Umbilical cord (tissue), 2 donors: ENCODE data around the gene NPIPA3. TPM values are rescaled to one million over a fixed set of nuclear protein-coding genes. Genes with fewer than 3 reads are reported as not detected.
"Not testable (repeated sequence)": the region's sequence is repeated elsewhere in the genome, so short reads cannot be mapped to it uniquely, and the experiment has no call there.

Source experiments
- DNase-seq: peaks from one replicate; pipeline ENCODE4 v3.0.0-alpha.2; 2015; ENCODE audit warnings: low spot score
- total RNA-seq: library from RNA; depleted of rRNA; stranded (reverse); fragments of >200 nt; gene quantifications from one replicate; pipeline ENCODE4 v1.2.3, GENCODE V29; 2014; ENCODE audit warnings: low replicate concordance; ENCODE audit not compliant: insufficient read depth

Gene NPIPA3
- total RNA-seq: 0.96 TPM

DNA sequence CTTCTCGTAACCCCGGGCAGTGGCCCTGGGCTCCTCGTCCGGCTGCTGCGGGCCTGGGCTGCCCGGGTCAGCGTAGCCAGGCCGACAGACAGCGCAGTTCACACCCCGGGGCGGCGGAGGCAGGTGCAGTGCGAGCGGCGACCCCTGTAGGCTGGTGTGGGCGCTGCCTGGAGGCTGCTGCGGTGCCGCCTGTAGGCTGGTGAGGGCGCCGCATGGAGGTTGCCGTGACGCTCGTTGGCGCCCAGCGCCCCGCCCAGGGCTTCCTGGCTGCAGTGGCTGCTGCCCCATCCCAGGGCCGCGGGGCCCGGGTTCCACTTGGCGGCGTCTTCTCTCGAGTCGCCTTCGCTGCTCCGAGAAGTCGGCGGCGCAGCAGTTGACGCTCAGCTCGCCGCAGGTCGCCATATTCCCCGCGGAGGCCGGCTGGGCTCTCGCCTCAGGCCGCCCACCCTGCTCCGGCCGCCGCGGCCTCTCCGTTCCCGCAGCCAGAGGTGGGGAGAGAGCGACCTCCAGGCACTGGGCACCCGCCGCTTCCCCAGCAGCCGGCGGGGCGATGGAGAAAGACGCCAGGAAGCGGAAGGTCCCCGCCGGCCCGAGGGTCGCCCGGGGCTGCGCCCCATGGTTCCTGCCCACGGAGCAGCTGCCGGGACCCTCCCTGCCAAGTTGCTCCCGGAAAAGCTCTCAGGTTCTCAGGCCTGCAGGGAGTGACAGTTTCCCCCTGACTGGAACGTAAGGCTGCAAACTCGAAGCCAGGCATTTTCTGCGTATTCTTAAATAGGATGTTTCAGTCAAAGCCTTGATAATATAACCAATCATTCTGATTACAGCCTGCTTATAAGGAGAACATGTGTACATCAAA, at the start of gene NPIPA3:
NPIPA3 (plus strand) TSS at position 256 of the 856 bp plus-strand sequence. CDS start 5,533 bp downstream, outside the sequence.
- DNase-seq: not testable (repeated sequence)

DNA sequence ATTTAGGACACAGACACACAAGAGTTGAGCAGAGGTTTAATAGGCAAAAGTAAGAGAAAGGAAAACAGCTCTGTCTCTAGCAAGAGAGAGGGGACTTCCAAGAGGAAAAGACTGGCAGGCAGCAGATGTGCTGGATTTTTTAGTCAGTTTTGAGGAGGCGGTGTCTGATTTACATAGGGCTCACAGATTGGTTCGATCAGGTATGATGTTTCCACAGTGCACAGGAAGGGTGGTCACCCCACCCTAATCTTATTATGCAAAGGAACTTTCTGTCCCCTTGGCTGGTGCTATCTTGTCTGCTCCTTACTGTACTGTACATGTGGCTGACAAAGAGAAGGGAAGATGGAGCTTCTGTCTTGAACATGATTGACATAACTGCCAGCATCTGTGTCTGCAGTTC, 45.1 kb upstream of the NPIPA3 start:
- no peak for DNase-seq

GRCh38 chr16:14667347-14668266, 35.6 kb upstream of the NPIPA3 start:
- no peak for DNase-seq

DNA sequence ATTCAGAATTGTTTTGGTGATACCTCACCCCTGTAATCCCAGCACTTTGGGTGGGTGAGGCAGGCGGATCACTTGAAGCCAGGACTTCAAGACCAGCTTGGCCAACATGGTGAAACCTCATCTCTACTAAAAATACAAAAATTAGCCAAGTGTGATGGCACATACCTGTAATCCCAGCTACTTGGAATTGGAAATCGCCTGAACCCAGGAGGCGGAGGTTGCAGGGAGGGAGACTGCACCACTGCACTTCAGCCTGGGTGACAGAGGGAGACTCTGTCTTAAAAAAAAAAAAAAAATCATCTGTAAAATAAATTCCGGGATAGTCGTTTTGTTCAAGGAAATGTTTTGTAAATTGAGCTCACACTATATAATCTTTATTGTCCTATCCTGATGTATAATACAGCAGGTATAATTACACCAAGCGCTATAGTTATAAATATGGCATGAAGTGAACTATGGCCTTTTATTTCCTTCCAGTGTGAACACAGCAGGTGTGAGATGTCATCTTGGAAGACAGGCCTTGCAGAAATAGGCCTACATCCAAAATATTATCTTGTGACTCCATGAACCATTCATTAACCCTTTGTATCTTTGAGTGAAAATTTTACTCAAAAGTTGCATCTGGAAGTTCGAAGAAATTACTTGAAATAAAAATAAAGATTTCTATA, 34.5 kb upstream of the NPIPA3 start:
- DNase-seq: no peak

DNA sequence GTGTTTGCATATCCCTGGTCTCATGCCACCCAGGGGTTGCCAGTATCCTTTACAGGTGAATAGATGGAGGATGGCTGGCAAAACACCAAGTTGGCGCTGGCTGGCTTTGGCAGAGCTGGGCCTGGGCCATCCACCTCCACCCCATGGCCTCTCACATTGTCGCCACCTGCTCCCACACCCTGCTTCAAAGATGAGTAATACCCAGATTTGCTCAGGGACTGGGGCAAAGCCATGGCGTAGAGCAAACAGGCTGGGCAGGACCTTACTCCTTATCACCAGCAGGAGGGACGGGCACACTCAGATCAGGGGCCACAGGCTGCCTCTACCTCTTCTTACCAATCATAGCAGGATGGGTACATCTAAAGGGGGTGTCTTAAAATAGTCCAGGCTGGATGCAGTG, 33.4 kb upstream of the NPIPA3 start:
- no peak for DNase-seq

- no peak for DNase-seq
These were observed 30.7 kb upstream of the NPIPA3 start for GRCh38 chr16:14672403-14672971.

GRCh38 chr16:14676633-14677032, 26.6 kb upstream of the NPIPA3 start:
- DNase-seq: no peak

GRCh38 chr16:14677627-14678026, 25.6 kb upstream of the NPIPA3 start:
- DNase-seq: no peak

GRCh38 chr16:14678748-14679497, 24.3 kb upstream of the NPIPA3 start:
- DNase-seq: no peak

GRCh38 chr16:14680396-14680795, 22.8 kb upstream of the NPIPA3 start:
- DNase-seq: not testable (repeated sequence)

DNA sequence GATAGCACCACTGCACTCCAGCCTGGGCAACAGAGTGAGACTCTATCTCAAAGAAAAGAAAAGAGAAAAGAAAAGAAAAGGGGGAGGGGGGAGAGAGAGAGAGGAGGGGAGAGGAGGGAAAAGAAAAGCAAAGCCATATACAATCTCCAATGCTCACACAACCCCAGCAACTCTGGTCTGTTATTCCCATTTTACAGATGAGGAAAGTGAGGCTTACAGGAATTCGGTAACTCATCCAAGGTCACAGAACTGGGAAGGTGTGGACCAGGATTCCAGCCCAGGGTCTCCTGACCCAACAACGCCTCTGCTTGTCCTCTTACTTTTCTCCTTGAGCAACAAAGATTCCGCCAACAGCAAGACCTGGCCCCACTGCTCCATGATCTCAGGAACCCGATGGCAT, 22.1 kb upstream of the NPIPA3 start:
- DNase-seq: no peak

DNA sequence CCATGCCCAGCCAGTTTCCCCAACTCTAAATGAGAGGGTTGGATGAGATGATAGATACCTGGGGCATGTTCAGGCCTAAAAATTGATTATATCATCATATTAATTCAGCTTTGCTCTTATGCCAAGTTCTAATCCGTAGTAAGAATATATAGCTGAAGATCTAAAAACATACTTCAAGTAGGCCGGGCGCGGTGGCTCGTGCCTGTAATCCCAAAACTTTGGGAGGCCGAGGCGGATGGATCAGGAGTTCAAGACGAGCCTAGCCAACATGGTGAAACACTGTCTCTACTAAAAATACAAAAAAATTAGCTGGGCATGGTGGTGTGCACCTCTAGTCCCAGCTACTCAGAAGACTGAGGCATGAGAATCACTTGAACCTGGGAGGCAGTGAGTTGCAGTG, 21.1 kb upstream of the NPIPA3 start:
- DNase-seq: no peak

- DNase-seq: peak; percentile 5
These were observed 17.1 kb upstream of the NPIPA3 start for GRCh38 chr16:14685870-14686793.

DNA sequence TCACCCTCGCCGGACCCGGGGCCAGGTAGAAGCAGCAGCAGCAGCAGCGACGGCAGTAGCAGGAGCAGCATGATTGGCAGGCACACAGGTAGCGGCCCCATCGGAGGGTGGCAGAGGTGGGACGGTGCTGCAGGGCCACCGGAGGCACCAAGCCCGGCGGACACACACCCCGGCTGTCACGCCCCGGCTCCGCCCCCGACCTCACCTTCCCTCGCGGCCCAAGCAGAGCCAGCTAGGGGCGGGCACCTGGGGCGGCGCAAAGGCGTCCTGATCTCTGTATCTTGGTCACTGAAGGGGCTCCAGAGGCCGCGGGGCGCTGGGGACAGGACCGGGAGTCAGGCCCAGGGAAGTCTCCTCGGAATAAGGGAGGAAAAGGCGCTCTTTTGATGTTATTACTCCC, 9.1 kb upstream of the NPIPA3 start, which contains the start of gene PLA2G10:
PLA2G10 (minus strand) TSS at position 180 of the 400 bp plus-strand sequence; CDS start at position 101, 79 bp downstream.
- DNase-seq: not testable (repeated sequence)

DNA sequence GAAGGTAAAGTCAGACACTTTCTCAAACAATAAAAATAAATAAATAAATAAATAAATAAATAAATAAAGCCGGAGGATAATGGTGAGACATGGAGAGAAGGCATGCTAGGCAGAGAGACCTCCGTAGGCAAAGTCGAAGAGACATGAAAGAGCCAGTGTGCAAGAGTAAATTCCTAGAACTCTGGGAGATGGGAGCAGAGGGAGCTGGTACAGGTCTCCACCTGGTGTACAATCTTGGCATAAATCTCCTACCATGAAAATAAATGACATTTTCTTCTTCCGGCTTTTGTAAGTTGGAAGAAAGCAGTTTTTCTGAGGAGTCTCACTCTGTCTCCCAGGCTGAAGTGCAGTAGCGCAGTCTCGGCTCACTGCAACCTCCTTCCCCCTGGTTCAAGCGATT, 1.4 kb upstream of the NPIPA3 start:
- not testable (repeated sequence) for DNase-seq

GRCh38 chr16:14702672-14703071, 539 bp upstream of the NPIPA3 start:
- DNase-seq: not testable (repeated sequence)

- DNase-seq: not testable (repeated sequence)
These were observed 30.0 kb downstream of the NPIPA3 start for GRCh38 chr16:14733233-14733632.

GRCh38 chr16:14740832-14741385, 37.7 kb downstream of the NPIPA3 start:
- not testable (repeated sequence) for DNase-seq

DNA sequence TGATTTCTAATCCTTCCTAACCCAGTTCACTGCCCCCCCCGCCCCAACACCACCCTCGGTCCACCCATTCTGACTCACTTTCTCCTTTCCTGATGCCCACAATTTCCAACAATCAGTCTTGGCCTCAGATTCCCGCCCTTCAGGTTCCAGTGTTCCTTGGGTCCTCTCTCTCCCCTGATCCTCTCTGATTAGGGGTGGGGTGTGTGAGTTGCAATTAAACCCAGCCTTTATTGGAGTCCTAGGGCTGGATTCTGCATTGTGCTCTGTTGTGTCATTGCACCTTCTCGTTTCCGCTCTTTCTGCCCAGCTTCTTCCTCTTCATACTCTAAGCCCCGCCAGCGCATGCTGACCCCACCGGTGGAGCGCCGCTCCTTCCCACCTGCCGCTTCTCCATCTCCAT, 38.6 kb downstream of the NPIPA3 start:
- not testable (repeated sequence) for DNase-seq
